IPS-18a (cell line): ENCODE measurements around the gene NEIL1.
A peak's percentile ranks its signal among the peaks of the same experiment; 100 is the strongest.
"Not testable (repeated sequence)": the region's sequence is repeated elsewhere in the genome, so short reads cannot be mapped to it uniquely, and the experiment has no call there.

Experiments
- H3K27ac ChIP-seq: one replicate; pipeline ENCODE4 v1.5.1; 2013; ENCODE audit warnings: low read length
- H3K27me3 ChIP-seq: one replicate; pipeline ENCODE4 v1.6.1; 2013; ENCODE audit warnings: mild to moderate bottlenecking, low read length; ENCODE audit not compliant: control insufficient read depth, insufficient read depth
- H3K36me3 ChIP-seq: one replicate; pipeline ENCODE4 v1.6.1; 2013; ENCODE audit warnings: low read depth, low read length; ENCODE audit not compliant: control insufficient read depth
- H3K4me1 ChIP-seq: one replicate; pipeline ENCODE4 v1.6.1; 2013; ENCODE audit warnings: low read depth, low read length; ENCODE audit not compliant: control insufficient read depth
- H3K4me3 ChIP-seq: one replicate; pipeline ENCODE4 v1.5.1; 2013; ENCODE audit warnings: low read length
- H3K9ac ChIP-seq: one replicate; pipeline ENCODE4 v1.6.1; 2013; ENCODE audit warnings: mild to moderate bottlenecking, low read length, moderate library complexity
- H3K9me3 ChIP-seq: one replicate; pipeline ENCODE4 v1.6.1; 2013; ENCODE audit warnings: low read depth, low read length; ENCODE audit not compliant: control insufficient read depth

The NEIL1 gene, protein sequence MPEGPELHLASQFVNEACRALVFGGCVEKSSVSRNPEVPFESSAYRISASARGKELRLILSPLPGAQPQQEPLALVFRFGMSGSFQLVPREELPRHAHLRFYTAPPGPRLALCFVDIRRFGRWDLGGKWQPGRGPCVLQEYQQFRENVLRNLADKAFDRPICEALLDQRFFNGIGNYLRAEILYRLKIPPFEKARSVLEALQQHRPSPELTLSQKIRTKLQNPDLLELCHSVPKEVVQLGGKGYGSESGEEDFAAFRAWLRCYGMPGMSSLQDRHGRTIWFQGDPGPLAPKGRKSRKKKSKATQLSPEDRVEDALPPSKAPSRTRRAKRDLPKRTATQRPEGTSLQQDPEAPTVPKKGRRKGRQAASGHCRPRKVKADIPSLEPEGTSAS

DNA sequence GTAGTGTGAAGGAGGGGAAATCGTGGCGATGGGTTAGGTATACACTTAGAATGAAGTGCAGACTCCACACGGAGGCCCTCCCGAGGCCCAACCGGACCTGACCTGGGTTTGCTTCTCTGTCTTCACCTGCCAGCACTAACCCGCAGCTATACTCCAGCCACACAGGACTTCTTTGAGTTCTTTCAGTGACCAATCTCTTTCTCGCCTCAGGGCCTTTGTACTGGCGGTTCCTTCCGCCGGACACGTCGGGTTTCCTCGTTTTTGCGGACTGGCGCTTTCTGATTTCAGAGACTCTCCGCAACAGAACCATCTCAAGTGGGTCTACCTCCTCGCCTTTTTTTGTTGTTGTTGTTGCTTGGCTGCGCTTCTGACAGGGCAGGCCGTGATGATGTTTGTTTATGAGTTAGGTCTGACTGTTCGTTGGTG, at the start of gene NEIL1:
NEIL1 (plus strand) TSS at position 244 of the 426 bp plus-strand sequence. CDS start 1,867 bp downstream, outside the sequence.
- H3K4me3 ChIP-seq, result peak within 1 kb of the TSS; percentile 66
- peak within 1 kb of the TSS; percentile 49 for H3K9ac ChIP-seq
- H3K9me3 ChIP-seq, result no peaks in the 10 kb centered on the region
- H3K27me3 ChIP-seq, result peaks cover 45% of the 10 kb centered on the region
- no peaks in the 10 kb centered on the region for H3K4me1 ChIP-seq
- no peaks in the 10 kb centered on the region for H3K36me3 ChIP-seq
- H3K27ac ChIP-seq, result no peak within 1 kb of the TSS

DNA sequence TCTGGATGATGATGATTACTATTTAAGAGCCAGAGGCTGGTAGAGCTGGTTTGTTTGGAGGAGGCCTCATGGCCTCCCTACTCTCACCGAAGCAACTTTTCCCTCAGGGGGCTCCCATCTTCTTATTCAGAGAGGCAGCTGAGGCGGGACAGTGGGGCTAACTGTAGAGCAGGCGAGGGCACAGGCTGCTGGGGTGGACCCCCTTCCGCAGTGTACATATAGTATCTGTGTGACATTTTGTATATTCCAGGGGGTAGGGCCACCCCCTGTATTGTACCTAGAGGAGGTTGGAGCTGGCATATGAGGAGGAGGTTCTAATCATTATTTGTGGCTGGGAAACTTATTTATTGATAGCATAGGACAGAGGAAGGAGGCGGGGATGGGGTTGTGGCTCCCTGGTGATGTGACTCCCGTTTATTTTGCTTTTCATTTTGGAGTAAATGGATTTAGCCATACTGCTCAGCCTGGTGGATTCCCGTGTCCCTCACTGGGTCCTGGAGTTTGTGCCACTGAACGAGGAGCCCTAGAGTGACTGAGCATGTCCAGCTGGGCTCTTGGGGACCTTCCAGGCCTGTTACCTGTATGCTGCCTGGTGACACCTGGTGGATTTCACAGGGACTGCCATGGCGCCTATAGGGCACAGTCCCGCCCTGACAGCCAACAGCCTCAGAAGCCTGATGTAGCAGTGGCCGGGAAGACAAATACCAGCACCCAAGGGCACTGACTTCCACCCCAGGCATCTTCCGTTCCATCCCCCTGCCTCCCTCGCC, 48.1 kb upstream of the NEIL1 start:
- H3K9ac ChIP-seq, H3K9me3 ChIP-seq, H3K4me3 ChIP-seq, H3K36me3 ChIP-seq, H3K27me3 ChIP-seq, H3K4me1 ChIP-seq, H3K27ac ChIP-seq: not testable (repeated sequence)

DNA sequence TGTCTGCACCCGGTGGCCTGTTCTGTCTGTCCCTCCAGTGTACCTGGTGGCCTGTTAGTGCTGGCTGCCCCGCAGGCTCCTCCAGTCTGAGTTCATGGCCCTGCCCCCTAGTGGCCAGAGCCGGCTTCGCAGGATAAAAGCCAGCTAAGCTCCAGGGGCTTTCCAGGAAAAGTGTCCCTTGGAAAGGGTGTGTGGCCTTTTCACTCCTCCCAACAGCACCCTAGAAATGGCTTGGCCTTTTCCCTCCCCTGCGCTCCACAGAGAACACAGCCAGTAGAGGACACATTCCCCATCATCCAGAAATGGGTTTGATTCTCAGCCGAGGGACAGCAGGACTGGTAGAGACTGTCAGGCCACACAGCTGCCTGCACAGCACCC, 47.5 kb upstream of the NEIL1 start:
- H3K9me3 ChIP-seq, H3K4me3 ChIP-seq, H3K9ac ChIP-seq, H3K4me1 ChIP-seq, H3K27me3 ChIP-seq, H3K36me3 ChIP-seq, H3K27ac ChIP-seq: not testable (repeated sequence)

DNA sequence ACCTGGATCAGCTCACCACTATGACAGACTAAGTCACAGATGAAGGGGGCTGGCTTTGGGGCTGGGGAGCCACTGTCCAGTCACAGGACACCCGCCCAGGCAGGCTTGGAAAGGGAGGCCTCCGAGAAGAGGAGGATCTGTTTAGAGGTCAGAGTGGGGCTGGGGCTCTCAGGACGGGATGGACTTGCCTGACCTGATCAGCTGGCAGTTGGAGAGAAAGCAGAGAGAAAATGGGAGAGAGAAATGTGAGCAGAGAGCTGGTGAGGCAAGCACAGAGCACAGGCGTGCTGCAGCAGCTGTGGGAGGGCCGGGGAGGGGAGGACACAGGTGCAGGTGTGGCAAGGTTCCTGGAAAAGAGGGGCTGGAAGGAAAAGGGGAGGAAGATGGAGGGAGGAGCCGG, 46.8 kb upstream of the NEIL1 start:
- not testable (repeated sequence) for H3K27ac ChIP-seq, H3K4me3 ChIP-seq, H3K9ac ChIP-seq, H3K27me3 ChIP-seq, H3K9me3 ChIP-seq, H3K36me3 ChIP-seq, H3K4me1 ChIP-seq

DNA sequence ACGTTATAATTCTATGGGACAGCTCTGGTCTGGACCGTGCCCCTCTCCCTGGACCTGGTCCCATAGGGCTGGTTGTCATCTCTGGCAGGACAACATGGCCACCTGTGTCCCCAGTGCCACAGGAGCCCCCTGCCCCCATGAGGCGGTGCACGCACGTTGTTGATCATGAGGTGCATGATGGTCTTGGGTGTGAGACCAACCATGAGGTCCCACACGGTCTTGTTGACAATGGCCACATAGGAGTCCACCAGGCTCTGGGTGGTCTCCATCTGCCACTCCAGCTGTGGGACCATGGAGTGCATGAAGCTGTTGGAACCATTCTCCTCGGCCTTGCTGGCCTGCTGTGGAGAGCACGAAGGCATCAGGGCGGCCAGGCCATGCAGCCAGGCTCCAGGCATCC, 44.5 kb upstream of the NEIL1 start:
- no peak overlapping the region for H3K27ac ChIP-seq
- no peaks in the 10 kb centered on the region for H3K36me3 ChIP-seq
- no peaks in the 10 kb centered on the region for H3K4me1 ChIP-seq
- no peak overlapping the region for H3K9ac ChIP-seq
- no peaks in the 10 kb centered on the region for H3K9me3 ChIP-seq
- no peak overlapping the region for H3K4me3 ChIP-seq
- H3K27me3 ChIP-seq, result no peaks in the 10 kb centered on the region

DNA sequence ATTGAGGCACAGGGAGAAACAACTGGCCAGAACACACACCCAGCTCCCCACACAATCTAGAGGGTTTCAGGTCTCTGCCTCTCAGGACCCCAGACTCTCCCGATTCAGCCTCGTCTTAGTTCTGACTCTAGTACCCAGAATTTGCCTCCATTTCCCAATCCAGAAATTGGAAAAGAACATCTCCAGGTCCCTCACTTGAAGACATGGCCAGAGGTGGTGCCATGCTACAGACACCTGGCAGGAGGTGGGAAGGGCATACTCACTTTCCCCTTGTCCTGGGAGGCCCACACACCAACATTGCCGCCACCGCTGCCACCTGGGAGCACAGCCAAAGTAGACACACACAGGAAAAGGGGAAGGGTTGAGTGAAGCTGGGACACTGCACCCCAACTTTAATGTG, 44.1 kb upstream of the NEIL1 start:
- not testable (repeated sequence) for H3K9me3 ChIP-seq, H3K27me3 ChIP-seq, H3K9ac ChIP-seq, H3K4me1 ChIP-seq, H3K36me3 ChIP-seq, H3K4me3 ChIP-seq, H3K27ac ChIP-seq

DNA sequence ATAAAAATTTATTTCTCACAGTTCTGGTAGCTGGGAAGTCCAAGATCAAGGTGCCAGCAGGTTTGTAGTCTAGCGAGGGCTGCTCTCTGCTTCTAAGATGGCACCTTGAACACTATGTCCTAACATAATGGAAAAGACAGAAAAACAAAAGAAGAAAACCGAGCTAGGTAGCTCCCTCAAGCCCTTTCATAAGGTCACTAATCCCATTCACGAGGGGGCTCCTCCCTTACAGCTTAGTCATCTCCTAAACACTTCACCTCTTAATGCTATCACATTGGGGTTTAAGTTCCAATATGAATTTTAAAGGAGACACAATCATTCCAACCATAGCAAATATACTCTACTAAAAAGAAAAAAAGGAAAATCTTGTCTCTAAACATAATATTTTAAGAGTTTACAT, 40.7 kb upstream of the NEIL1 start:
- Histone ChIP-seq H3K9me3 (no peaks in the 10 kb centered on the region), H3K4me3 (no peak overlapping the region), H3K36me3 (no peaks in the 10 kb centered on the region), H3K27me3 (peaks cover 8% of the 10 kb centered on the region), H3K9ac (no peak overlapping the region), H3K27ac (no peak overlapping the region), H3K4me1 (no peaks in the 10 kb centered on the region)

DNA sequence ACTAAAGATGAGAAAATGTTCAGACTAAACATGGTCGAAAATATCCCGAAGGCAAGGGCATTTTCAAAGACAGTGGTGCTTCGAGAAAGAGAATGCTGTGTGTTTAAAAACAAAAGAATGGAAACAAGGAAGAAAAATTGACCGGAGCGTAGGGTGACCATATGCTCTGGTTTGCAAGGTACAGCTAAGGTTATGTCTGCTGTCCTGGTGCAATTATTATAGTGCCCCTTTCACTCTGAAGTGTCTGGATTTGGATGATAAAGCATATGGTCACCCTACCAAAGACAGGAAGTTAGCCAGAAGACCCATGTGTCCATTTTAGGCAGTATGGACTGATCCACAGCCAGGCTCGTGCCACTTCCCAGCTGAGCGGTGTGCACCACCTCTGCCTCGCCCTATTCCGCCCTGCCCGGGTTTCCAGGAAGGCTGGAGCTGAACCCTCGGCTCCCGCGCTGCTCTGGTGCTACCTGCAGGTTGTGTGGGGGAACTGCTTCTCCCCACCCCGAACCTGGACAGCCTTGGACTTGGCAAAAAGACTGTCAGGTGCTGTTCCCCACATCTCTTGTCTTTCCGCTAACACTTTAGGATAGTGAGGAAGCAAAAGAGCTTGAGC, 39.0 kb upstream of the NEIL1 start:
- H3K4me1 ChIP-seq, result no peaks in the 10 kb centered on the region
- no peak overlapping the region for H3K4me3 ChIP-seq
- H3K27me3 ChIP-seq, result peaks cover 8% of the 10 kb centered on the region

DNA sequence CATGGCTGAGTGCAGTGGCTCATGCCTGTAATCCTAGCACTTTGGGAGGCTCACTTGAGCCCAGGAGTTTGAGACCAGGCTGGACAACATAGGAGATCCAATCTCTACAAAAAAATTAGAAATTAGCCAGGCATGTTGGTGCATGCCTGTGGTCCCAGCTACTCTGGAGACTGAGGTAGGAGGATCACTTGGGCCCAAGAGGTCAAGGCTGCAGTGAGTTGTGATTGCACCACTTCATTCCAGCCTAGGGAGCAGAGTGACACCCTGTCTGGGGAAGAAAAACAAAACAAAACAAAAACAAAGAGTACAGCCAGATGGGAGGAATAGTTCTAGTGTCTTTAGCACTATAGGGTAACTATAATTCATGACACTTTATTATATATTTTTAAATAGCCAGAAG, 37.1 kb upstream of the NEIL1 start:
- Histone ChIP-seq H3K9ac (no peak overlapping the region), H3K4me1 (no peaks in the 10 kb centered on the region), H3K36me3 (no peaks in the 10 kb centered on the region), H3K27ac (no peak overlapping the region), H3K27me3 (peaks cover 8% of the 10 kb centered on the region), H3K4me3 (no peak overlapping the region), H3K9me3 (no peaks in the 10 kb centered on the region)

More for the DNA sequence above, 39.0 kb upstream of the NEIL1 start:
- H3K36me3 ChIP-seq, result no peaks in the 10 kb centered on the region
- no peak overlapping the region for H3K27ac ChIP-seq
- H3K9ac ChIP-seq, result no peak overlapping the region
- no peaks in the 10 kb centered on the region for H3K9me3 ChIP-seq

DNA sequence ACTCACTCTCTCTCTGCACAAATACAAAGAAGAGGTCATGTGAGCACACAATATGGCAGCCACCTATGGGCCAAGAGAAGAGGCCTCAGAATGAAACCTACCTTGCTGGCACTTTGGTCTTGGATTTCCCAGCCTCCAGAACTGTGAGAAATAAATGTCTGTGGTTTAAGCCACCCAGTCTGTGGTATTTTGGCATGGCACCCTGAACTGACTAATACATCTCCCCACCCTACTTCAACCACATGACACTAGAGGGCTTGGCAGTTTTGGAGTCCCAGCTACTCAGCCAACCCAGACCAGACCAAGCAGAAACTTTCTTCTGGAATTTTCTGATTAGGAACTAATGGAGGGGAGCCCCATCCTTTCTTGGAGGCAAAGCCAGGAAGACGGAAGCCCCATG, 34.3 kb upstream of the NEIL1 start:
- H3K9ac ChIP-seq, result not testable (repeated sequence)

DNA sequence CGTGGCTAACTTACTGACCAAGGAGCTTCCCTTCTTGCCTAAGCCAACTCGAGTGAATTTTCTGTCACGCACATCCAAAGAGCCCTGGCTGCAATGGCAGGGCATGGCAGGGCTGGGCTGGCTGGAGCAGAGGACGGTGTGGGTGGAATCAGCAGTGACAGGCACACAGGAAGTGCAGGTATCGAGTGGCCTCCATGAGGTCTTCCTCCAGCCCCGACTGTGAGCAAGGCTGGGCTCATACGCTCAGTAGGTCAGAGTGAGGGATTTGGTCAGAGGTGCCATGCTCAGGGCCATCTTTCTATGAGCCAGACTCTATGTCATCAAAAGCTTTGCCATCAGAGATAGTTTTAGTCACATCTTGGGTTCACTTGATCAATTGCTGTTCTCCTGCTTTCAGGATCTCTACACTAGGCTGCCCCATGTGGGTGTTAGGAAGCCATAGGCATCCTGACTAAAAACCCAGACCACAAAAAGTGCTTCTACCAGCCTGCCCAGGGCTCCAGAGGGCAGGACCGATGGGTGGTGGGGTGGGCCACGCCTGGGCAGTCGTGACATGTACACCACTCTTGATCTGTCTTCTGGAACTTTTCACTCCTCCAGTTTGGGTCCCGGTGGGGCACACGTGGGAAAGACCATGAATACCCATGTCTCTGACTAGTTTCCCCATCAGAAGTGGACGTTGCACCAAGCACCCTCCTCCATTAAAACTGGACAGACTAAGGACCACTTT, 33.6 kb upstream of the NEIL1 start:
- Histone ChIP-seq H3K36me3 (no peaks in the 10 kb centered on the region), H3K27me3 (peaks cover 6% of the 10 kb centered on the region), H3K9ac (no peak overlapping the region), H3K27ac (no peak overlapping the region), H3K4me1 (no peaks in the 10 kb centered on the region), H3K4me3 (no peak overlapping the region), H3K9me3 (no peaks in the 10 kb centered on the region)

More for the DNA sequence above, 34.3 kb upstream of the NEIL1 start:
- not testable (repeated sequence) for H3K9me3 ChIP-seq, H3K36me3 ChIP-seq, H3K4me3 ChIP-seq, H3K4me1 ChIP-seq, H3K27me3 ChIP-seq, H3K27ac ChIP-seq
